ENCODE results near the gene SYNGAP1.
A peak's percentile ranks its signal among the peaks of the same experiment; 100 is the strongest.
"Not testable (repeated sequence)": the region's sequence is repeated elsewhere in the genome, so short reads cannot be mapped to it uniquely, and the experiment has no call there.

SYNGAP1 gene

DNA sequence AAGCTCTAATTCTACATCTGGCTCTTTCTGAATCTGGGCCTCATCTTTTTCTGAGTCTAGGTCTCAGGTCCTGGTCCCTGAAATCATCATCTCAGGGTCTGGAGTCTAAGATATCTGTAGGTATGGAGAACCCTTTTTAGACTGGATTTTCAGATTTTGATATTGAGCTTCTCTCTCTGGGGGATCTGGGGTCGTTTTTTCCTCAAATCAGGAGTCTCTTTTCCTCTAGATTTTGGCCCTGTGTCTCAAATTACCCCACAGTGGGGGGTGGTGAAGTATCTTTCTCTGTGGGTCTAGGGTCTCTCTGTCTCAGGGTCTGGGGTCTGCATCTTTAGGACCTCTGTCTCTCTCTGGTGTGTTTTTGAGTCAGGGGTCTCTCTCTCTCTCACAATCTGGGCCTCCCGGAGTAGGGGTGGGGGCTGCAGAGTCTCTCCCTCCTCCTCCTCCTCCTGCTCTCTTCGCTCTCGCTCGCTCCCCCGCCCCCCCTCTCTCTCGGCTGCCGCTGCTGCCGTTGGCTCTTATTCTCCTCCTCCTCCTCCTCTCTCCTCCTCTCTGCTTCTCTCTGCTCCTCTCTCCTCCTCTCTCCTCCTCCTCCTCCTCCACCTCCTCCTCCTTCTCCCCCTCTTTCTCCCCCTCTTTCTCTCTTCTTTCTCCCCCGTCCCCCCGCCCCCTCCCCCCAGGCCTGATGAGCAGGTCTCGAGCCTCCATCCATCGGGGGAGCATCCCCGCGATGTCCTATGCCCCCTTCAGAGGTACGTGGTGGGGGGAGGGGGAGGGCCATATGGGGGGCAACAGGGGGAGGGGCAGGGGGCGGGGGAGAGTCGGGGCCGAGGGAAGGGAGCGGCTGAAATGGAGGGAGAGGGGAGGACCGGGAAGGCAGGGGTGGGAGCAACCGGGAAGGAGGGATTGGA lies at the start of gene SYNGAP1:
SYNGAP1 (plus strand) TSS at position 486 of the 911 bp plus-strand sequence; CDS start at position 686, 200 bp downstream.
- no peak for DNase-seq

DNA sequence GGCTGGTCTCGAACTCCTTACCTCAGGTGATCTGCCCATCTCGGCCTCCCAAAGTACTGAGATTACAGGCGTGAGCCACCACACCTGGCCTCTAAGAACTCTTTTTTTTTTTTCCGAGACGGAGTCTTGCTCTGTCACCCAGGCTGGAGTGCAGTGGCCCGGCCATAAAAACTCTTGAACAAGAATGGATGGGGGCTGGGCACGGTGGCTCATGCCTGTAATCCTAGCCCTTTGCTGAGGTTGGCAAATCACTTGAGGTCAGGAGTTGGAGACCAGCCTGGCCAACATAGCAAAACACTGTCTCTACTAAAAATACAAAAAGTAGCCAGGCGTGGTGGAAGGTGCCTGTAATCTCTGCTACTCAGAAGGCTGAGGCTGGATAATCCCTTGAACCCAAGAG lies 48.0 kb upstream of the SYNGAP1 start:
- not testable (repeated sequence) for DNase-seq

DNA sequence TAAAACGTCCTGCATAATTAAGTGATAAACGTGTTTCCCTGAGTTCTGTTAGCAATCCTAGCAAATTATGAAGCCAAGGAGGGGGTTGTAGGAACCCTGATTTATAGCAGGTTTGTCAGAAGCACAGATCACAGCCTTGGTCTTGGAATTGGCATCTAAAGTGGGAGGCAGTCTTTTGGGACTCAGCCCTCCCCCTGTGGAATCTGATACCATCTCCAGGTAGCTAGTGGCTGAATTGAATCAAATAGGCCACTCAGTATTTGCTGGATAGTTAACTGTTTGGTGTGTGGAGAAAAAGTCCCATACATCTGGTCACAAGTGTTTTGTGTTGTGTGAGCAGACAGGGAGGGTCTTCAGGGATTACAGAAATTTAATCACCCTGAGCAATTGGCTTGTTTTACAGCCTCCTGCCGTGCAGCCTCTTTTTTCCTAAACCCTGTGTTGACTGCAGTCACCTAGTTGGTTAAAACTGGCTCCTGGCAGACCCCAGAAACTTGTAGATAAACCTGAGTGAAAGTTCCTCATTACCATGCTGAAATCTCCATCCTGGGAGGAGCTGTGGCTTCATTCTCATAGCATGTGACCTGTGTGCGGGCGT lies 47.2 kb upstream of the SYNGAP1 start:
- DNase-seq: no peak

DNA sequence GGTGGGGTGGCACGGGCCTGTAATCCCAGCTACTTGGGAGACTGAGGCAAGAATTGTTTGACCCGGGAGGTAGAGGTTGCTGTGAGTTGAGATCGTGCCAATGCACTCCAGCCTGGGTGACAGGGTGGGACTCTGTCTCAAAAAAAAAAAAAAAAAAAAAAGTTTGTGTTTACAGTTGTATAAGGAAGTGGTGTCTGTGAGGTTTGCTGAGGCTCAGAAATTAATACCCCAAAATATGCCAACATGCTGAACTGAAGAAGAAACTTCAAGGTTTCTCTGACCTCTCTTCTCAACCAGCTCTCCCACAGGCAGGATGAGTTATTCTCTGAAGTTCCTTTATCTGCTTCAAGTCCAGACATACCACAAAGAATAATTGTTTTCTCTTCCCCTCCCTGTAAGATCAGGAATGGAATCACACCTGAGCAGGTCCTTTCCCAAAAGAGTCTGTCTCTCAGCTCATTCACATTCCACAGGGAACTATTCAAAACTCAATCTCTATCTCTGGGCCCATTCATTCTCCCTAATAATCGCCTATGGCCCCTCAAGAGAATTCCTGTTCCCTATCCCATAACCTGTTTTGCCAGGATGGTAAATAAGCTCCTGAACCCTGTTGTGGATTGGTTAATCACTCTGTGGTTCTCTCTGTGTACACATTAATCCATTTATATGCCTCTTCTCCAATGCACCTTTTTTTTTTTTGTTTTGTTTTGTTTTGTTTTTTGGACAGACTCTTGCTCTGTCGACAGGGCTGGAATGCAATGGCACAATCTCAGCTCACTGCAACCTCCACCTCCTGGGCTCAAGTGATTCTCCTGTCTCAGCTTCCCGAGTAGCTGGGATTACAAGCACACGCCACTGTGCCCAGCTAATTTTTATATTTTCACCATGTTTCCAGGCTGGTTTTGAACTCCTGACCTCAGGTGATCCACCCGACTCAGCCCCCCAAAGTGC lies 45.6 kb upstream of the SYNGAP1 start:
- DNase-seq: no peak

DNA sequence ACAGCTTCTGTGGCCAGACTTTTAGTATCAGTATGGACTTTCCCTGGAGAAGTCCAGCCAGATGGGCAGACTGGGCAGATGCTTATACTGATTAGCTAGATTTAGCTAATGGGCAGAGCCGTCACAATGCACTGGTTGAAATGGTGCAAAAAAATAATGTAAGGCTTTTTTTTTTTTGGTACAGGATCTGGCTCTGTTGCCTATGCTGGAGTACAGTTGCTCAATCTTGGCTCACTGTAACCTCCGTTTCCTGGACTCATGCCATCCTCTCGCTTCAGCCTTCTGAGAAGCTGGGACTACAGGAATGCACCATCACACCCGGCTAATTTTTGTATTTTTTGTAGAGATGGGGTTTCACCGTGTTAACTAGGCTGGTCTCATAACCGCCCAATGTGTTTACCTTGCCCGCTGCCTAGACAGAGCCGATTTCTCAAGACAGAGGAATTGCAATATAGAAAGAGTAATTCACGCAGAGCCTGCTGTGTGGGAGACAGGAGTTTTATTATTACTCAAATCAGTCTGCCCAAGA lies 44.7 kb upstream of the SYNGAP1 start:
- no peak for DNase-seq

DNA sequence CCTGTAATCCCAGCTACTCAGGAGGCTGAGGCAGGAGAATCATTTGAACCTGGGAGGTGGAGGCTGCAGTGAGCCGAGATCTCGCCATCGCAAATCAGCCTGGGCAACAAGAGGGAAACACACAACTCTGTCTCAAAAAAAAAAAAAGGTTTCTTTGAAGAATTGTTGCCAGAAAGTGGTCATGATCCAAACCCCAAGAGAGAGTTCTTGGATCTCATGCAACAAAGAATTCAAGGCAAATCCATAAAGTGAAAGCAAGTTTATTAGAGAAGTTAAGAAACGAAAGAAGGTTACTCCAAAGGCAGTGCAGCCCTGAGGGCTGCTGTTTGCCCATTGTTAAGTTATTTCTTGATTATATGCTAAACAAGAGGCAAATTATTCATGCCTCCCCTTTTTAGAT lies 42.7 kb upstream of the SYNGAP1 start:
- DNase-seq: no peak

DNA sequence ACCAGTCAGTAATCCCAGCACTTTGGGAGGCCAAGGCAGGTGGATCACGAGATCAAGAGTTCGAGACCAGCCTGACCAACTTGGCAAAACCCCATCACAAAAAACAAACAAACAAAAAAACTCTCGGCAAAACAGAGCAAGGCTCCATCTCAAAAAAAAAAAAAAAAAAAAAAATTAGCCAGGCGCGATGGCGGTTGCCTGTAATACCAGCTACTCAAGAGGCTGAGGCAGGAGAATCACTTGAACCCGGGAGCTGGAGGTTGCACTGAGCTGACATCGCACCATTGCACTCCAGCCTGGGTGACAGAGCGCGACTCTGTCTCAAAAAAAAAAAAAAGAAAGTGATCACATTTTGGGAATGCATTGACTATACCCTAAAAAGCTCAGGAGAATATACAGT lies 40.7 kb upstream of the SYNGAP1 start:
- not testable (repeated sequence) for DNase-seq

DNA sequence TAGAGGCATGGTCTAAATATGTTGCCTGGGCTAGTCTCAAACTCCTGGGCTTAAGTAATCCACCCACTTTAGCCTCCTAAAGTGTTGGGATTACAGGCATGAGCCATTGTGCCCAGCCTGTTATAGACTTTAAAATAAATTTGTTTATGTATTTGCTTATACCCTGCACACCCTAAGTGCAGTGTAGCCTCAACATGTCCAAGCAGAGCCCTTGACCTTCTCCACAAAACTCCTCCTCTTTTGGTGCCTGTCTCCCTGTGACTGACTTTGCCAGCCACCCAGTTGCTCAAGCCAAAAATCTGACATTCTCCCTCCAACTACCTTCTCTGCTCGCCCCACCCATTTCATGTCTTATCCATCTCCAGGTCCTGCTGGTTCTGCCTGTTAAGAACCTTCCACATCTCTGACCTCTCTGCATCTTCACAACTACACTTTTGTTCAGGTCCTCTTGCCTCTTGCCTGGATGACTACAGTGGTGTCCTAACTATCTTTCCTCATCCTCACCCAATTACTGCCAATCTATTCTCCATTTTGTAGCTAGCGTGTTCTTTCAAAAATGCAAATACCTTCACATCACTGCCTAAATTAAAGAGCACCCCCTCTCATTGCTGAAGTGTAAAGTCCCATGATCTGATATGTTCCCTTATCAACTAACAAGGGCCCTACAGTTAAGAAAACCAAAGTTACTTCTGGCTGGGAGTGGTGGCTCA lies 39.4 kb upstream of the SYNGAP1 start:
- no peak for DNase-seq

DNA sequence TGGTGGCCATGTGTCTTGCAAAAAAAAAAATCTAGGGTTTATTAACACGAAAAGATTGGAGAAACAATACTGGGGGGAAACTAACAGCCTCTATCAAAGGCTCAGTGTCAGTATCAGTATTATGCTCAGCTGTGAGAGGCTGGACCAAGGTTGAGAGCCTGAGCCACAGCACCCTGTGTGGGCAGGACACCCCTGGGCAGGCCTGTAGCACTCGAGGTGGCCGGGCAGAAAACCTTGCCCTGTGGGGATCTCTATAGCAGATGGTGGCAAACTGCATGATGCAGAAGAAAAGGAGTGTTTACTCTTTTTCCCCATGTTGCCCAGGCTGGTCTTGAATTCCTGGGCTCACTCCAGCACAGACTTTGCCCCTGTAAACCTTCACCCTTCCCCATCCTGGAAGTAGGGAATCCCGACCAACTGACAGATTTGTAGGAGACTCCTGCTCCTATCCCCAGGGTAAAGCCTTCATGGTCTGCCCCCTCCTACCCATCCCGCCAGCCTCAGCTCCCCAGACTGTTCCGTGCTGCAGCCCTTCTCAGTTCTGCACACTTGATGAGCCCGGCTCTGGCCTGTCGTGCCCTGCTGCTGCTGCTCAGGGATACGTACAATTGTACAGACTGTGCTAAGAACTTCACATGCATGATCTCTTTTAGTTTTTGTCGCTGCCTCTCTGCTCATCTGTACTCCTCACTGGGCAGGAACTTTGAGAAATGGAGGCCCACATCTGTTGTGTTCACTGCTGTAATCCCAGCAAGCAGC lies 36.3 kb upstream of the SYNGAP1 start:
- DNase-seq: no peak

DNA sequence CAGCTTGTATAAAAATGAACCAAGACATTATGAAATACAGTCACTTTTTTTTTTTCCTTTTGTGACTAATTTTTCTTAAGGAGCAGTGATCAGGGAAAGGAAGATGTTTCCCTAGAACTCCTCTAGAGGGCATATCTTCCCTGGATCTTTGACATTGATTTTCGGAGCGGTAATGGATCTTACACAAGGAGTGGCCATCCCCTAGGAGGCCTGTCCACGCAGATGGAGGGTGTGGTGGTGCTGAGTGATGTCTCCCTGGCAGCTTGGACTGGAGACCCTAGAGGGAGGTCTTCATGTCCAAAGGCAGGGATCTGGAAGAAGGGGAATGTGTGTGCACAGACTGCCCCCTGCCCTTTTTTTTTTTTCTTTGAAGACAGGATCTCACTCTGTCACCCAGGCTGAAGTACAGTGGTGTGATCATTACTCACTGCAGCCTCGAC lies 35.3 kb upstream of the SYNGAP1 start:
- no peak for DNase-seq

DNA sequence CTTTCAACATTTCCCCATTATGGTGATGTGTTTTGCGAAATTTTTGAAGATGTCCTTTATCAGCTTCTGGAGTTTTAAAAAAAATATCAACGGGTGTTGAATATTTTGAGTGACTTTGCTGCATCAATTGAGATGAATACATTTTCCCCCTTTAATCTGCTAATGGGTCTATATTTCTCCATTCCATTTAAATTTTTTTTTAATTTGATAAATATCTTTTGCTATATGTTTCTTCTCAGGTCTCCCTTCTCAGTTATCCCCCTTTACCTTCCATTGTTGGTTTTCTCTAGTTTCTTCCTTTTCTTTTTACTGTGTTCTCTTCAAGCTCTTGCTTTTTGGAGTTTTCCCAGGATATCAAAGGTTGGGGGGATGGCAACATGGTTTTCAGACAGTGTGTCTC lies 29.7 kb upstream of the SYNGAP1 start:
- no peak for DNase-seq

DNA sequence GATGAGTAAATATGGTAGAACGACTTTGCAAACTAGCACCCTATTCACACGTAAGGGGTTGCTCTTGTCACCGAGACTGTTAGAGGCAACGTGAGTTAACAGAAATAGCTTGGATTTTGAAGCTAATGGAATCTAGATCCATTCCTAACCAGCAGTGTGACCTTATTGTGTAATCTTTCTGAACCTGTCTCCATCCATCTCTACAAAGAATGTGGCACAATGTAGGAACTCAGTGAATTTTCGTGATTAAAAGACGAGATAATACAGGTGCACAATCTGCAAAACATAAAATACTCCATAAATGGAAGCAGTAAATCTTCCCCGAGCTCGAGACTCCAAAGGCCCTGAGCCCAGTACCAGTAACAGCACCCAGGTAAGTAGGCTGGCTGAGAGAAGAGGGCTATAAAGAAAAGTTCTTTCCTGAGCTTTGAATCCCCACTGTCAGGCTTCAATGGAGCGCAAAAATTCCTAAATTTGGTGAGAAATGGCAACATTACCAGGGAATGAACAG lies 29.0 kb upstream of the SYNGAP1 start:
- DNase-seq: no peak

DNA sequence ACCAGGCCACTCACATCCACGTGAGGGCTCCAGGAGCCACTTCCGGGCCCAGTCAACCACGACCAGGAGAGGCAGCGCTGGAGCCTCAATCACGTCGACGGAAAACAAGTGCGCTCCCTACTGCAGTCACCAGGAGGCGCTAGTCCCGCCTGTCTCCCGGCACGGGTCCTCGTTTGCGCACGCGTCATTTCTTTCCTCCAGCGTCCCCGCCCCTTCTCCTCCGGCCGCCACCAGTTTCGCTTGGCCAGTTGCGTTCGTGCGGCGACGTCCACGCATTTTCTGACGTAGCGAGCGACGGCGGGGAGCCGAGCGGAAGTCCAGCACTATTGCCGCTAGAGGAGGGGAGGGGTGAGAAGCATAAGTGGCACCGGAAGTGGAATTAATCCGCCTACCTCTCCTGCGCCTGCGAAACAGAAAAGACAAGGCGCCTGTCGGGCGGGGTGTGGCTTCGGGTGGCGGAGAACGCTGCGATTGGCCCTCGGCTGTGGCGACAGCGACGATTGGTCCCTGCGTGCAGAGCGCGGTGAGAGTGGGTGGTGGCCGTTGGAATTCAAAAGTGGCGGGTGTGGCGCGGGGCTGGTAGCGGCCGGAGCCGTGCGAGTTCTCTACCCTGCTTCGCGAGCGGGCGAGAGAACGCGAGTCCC lies 28.5 kb upstream of the SYNGAP1 start, which contains the start of gene KIFC1:
KIFC1 (plus strand) TSS at position 546 of the 644 bp plus-strand sequence. CDS start 163 bp downstream, outside the sequence.
- DNase-seq: peak; percentile 93

DNA sequence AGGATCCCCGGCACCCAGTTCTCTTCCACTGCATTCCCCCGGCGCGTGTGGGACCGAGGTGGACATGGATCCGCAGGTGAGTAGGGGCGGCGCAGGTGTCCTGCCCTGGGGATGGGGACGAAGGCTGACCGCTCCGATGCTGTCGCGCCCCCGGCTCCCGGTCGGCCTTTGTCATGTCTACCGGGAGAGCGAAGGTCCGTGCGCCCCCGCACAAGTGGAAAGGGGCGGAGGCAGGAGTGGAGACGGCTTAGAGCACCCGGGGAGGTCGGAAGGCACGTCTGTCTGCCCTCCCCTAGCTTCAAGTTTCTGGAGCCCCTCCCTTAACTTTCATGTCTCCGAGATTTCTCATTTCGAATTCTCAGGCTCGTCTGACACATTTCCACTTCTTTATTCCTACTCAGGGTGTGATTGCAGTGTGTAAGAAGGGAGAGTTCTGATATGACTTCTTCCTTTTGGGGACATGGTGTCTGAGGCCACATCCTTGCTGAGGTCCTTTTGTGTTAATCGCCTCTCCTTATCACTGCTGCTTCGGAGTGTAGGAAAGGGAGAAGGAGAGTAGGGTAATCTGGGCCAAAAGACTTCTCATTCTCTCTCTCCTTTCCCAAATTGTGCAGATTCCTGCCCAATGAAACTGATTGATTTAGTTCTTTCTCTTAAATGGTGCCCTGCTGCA lies 27.8 kb upstream of the SYNGAP1 start:
- no peak for DNase-seq

DNA sequence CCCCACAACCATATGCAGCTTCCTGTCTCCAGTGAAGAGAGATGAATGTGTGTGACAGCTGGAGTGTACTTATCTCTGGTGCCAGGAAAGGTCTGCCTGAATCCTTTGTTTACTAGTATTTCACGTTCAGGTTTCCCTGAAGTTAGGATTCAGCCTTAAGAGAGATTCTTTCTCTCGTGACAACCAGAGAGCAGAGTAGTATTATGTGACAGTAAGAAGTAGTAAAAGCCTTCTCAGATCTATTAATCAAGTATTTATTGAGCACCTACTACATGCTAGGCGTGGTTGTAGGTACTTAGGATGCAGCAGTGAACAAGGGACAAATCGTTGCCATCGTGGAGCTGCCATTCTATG lies 27.3 kb upstream of the SYNGAP1 start:
- DNase-seq: no peak

DNA sequence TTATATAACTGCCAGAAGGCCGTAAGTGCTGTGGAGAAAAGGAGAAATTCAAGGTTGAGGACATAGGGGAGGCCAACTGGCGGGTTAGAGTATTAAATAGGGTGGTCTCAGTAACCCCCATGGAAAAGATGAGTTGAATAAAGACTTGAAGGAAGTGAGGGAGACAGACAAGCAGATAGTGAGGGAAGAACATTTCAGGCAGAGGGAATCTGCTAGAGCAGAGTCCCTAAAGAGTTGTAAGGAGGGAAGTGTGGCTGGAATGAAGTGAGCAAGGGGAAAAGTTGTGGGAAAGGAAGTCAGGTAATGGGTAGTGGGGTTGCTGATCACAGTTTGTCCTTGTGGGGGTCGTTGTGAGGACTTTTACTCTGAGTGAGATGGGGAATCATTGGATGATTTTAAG lies 26.9 kb upstream of the SYNGAP1 start:
- no peak for DNase-seq

DNA sequence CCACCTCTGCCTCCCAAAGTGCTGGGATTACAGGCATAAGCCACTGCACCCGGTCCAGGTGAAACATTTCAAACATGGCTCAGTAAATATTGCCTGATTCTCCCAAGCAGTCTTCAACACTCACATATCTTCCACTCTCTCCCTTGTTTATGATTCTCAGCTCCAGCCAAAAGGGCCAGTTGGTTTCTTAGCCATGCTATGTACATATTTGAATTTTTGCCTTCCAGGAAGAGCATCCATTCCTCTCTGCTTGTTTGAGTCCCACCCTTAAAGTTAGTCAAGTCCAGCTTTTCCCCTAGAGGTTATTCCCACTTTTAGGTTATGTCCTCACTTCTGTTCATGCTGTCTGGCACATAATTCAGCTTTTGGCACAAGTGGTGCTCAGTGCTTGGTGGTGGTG lies 22.3 kb upstream of the SYNGAP1 start:
- no peak for DNase-seq

DNA sequence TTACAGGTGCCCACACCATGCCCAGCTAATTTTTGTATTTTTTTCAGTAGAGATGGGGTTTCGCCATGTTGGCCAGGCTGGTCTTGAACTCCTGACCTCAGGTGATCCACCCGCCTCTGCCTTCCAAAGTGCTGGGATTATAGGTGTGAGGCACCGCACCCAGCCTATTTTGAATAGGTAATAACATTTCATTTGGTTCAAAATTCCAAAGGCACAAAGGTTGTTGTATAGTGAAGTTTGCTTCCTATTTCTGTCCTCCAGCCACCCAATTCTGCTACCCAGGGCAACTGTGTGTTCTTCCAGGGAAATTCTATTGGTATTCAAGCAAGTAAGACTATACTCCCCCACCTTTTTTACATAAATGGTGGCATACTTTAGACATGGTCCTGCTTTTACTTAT lies 21.3 kb upstream of the SYNGAP1 start:
- DNase-seq: not testable (repeated sequence)

DNA sequence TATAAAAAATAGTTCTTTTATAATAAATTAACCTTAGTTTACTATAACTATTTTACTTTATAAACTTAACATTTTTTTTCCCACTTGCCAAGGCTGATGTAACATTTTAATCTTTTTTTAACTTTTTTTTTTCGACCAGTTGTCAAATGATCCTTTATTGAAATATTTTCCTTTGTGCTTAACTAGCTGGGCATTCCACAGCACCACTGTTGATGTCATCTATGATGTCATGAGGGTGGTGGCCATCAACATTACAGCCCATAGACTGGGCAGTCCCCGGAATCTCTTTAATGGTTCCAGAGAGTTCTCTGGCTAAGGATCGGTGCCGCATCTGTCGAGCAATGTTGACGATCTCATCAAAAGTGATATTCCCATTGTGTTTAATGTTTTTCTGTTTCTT lies 20.0 kb upstream of the SYNGAP1 start:
- DNase-seq: not testable (repeated sequence)

DNA sequence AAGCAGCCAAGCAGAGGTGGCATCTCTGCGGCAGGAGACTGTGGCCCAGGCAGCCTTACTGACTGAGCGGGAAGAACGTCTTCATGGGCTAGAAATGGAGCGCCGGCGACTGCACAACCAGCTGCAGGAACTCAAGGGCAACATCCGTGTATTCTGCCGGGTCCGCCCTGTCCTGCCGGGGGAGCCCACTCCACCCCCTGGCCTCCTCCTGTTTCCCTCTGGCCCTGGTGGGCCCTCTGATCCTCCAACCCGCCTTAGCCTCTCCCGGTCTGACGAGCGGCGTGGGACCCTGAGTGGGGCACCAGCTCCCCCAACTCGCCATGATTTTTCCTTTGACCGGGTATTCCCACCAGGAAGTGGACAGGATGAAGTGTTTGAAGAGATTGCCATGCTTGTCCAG lies 15.0 kb upstream of the SYNGAP1 start:
- no peak for DNase-seq
